ENCODE data around the gene GALNT9.

GRCh38 chr12:132166093-132166492 lies 163.3 kb downstream of the GALNT9 start:
- TF ChIP-seq NFE2L2 (conservative IDR thresholded peaks at IDR 0.05; ENCODE audit: low read length) (no peak), SREBF2 (IDR thresholded peaks at IDR 0.05) (no peak), CTCF (IDR thresholded peaks at IDR 0.05) (no peak), POLR2AphosphoS2 (conservative IDR thresholded peaks at IDR 0.05; ENCODE audit: low read length) (no peak), NR3C1 (IDR thresholded peaks at IDR 0.05) (no peak)

All from A549 (cell line).